H1 (cell line): ENCODE data around the gene SFT2D1. TPM values are rescaled to one million over a fixed set of nuclear protein-coding genes. Genes with fewer than 3 reads are reported as not detected.

Source experiments
- CTCF ChIA-PET: fragments of 300-600 bp; sonication (Branson Sonifier 250); formaldehyde crosslinking; loops from one replicate; lab custom pipeline; 2021; ENCODE audit not compliant: partially characterized antibody; lab: Charles Lee
- POLR2A ChIA-PET: fragments of 300-600 bp; sonication (Branson Sonifier 250); formaldehyde crosslinking; loops from one replicate; lab custom pipeline; 2021; ENCODE audit warnings: inconsistent platforms; ENCODE audit not compliant: partially characterized antibody; lab: Charles Lee
- DNase-seq, 2 experiments: peaks; one replicate each; pipeline versions ENCODE4 v3.0.0 to v3.0.0-alpha.2; 2010 to 2022; ENCODE audit warnings: low spot score in 2 of 2, low read depth in 1 of 2, mixed read lengths in 1 of 2
- FAIRE-seq: peaks from 2 replicates; lab custom pipeline; 2011; peaks lifted over from hg19 to GRCh38; lab: Jason Lieb, UNC
- H2AFZ ChIP-seq: 2 replicates; pipeline ENCODE4 v1.8.1; 2012; ENCODE audit warnings: low read length, inconsistent platforms
- H2AK5ac ChIP-seq: 2 replicates; pipeline ENCODE4 v1.6.1; 2013; ENCODE audit warnings: low read depth, low read length
- H2BK120ac ChIP-seq: replicated peaks from 2 replicates; pipeline ENCODE3; 2013; ENCODE audit warnings: low read depth, low read length, inconsistent platforms
- H2BK12ac ChIP-seq: 2 replicates; pipeline ENCODE4 v1.6.1; 2013; ENCODE audit warnings: low read depth, low read length
- H2BK15ac ChIP-seq: 2 replicates; pipeline ENCODE4 v1.6.1; 2013; ENCODE audit warnings: low read length
- H2BK20ac ChIP-seq: 2 replicates; pipeline ENCODE4 v1.6.1; 2013; ENCODE audit warnings: low read length
- H2BK5ac ChIP-seq: 2 replicates; pipeline ENCODE4 v1.6.1; 2013; ENCODE audit warnings: low read depth, low read length
- H3K14ac ChIP-seq: 2 replicates; pipeline ENCODE4 v1.6.1; 2013; ENCODE audit warnings: inconsistent platforms; ENCODE audit not compliant: insufficient read length
- H3K18ac ChIP-seq: 2 replicates; pipeline ENCODE4 v1.6.1; 2013; ENCODE audit warnings: low read length; ENCODE audit errors: extremely low read depth
- H3K23ac ChIP-seq: 2 replicates; pipeline ENCODE4 v1.6.1; 2013; ENCODE audit warnings: inconsistent platforms; ENCODE audit not compliant: insufficient read length
- H3K23me2 ChIP-seq: 2 replicates; pipeline ENCODE4 v1.6.1; 2013; ENCODE audit warnings: low read depth, low read length
- H3K27ac ChIP-seq: 2 replicates; pipeline ENCODE4 v1.6.1; 2011; ENCODE audit warnings: low read depth, low read length, inconsistent platforms
- H3K27me3 ChIP-seq, 4 experiments: replicated peaks in 1 of 4; 1 replicate in 1 of 4; 2 replicates in 3 of 4; pipeline versions ENCODE4 v1.6.1 to v1.8.1; 2011 to 2013; ENCODE audit warnings: low read length in 3 of 4, mild to moderate bottlenecking in 3 of 4, inconsistent platforms in 2 of 4, mixed read lengths in 2 of 4, moderate library complexity in 1 of 4; ENCODE audit not compliant: control insufficient read depth in 3 of 4, insufficient read depth in 3 of 4; ENCODE audit errors: extremely low read depth in 1 of 4
- H3K36me3 ChIP-seq, 4 experiments: 2 replicates each; pipeline versions ENCODE4 v1.6.1 to v1.8.1; 2011 to 2013; ENCODE audit warnings: mild to moderate bottlenecking in 4 of 4, low read length in 3 of 4, moderate library complexity in 2 of 4, control low read depth in 1 of 4, inconsistent platforms in 1 of 4; ENCODE audit not compliant: insufficient read depth in 4 of 4, control insufficient read depth in 2 of 4
- H3K4ac ChIP-seq: replicated peaks from 2 replicates; pipeline ENCODE3; 2013; ENCODE audit warnings: low read length, low read depth, mixed read lengths, inconsistent platforms; ENCODE audit not compliant: insufficient read length
- H3K4me1 ChIP-seq, 4 experiments: replicated peaks in 1 of 4; 1 replicate in 1 of 4; 2 replicates in 3 of 4; pipeline versions ENCODE4 v1.6.1 to v1.8.1; 2011 to 2013; ENCODE audit warnings: low read length in 3 of 4, inconsistent platforms in 2 of 4, mixed read lengths in 1 of 4; ENCODE audit not compliant: insufficient read depth in 4 of 4, control insufficient read depth in 3 of 4
- H3K4me2 ChIP-seq, 2 experiments: 2 replicates each; pipeline versions ENCODE4 v1.6.1 to v1.8.1; 2011 to 2013; ENCODE audit warnings: low read depth in 2 of 2, low read length in 2 of 2, control low read depth in 1 of 2, inconsistent platforms in 1 of 2, mild to moderate bottlenecking in 1 of 2; ENCODE audit not compliant: insufficient read depth in 1 of 2
- H3K4me3 ChIP-seq, 4 experiments: fragments of 200-600, 300-600 bp in 1 of 4; sonication (generic), shearing (Covaris generic), sonication (Bioruptor Twin) in 1 of 4; 2 replicates each; pipeline versions ENCODE4 v1.5.1 to v1.8.1; 2011 to 2016; ENCODE audit warnings: low read length in 4 of 4, low read depth in 3 of 4, control low read depth in 2 of 4, inconsistent platforms in 2 of 4, mild to moderate bottlenecking in 2 of 4, mixed read lengths in 1 of 4, moderate library complexity in 1 of 4; ENCODE audit not compliant: insufficient read depth in 2 of 4; ENCODE audit errors: extremely low read depth in 1 of 4
- H3K56ac ChIP-seq: replicated peaks from 2 replicates; pipeline ENCODE3; 2013; ENCODE audit warnings: low read depth, mild to moderate bottlenecking, mixed read lengths, low read length, inconsistent platforms; ENCODE audit not compliant: insufficient read length
- H3K79me1 ChIP-seq: 2 replicates; pipeline ENCODE4 v1.6.1; 2013; ENCODE audit warnings: low read depth, low read length, control low read depth
- H3K79me2 ChIP-seq, 2 experiments: 2 replicates each; pipeline versions ENCODE4 v1.6.1 to v1.8.1; 2012 to 2013; ENCODE audit warnings: low read length in 2 of 2, mild to moderate bottlenecking in 2 of 2, inconsistent platforms in 1 of 2; ENCODE audit not compliant: insufficient read depth in 2 of 2, control insufficient read depth in 1 of 2
- H3K9ac ChIP-seq, 4 experiments: replicated peaks in 1 of 4; 1 replicate in 1 of 4; 2 replicates in 3 of 4; pipeline versions ENCODE4 v1.6.1 to v1.8.1; 2011 to 2013; ENCODE audit warnings: low read depth in 3 of 4, low read length in 3 of 4, control low read depth in 2 of 4, mild to moderate bottlenecking in 2 of 4, moderate library complexity in 2 of 4, inconsistent platforms in 1 of 4; ENCODE audit errors: extremely low read depth in 1 of 4
- H3K9me3 ChIP-seq, 2 experiments: 2 replicates each; pipeline versions ENCODE4 v1.6.1 to v1.8.1; 2012 to 2013; ENCODE audit warnings: mild to moderate bottlenecking in 2 of 2, moderate library complexity in 2 of 2, control low read depth in 1 of 2, inconsistent platforms in 1 of 2, low read depth in 1 of 2, low read length in 1 of 2, mixed read lengths in 1 of 2; ENCODE audit not compliant: insufficient read depth in 2 of 2
- H4K20me1 ChIP-seq, 2 experiments: replicated peaks in 1 of 2; 2 replicates each; pipeline versions ENCODE3 to v1.8.1; 2011 to 2013; ENCODE audit warnings: inconsistent platforms in 2 of 2, low read length in 2 of 2, mild to moderate bottlenecking in 1 of 2; ENCODE audit not compliant: insufficient read depth in 2 of 2, control insufficient read depth in 1 of 2
- H4K5ac ChIP-seq: 2 replicates; pipeline ENCODE4 v1.6.1; 2013; ENCODE audit warnings: low read length, low read depth, mixed read lengths, inconsistent platforms; ENCODE audit not compliant: insufficient read length
- H4K8ac ChIP-seq: 2 replicates; pipeline ENCODE4 v1.8.0; 2013; ENCODE audit warnings: mild to moderate bottlenecking, moderate library complexity, low read length, inconsistent platforms; ENCODE audit not compliant: insufficient read depth; ENCODE audit errors: extremely low read depth
- H4K91ac ChIP-seq: replicated peaks from 2 replicates; pipeline ENCODE3; 2013; ENCODE audit warnings: low read length, mixed read lengths, inconsistent platforms; ENCODE audit not compliant: insufficient read length
- CTBP2 ChIP-seq: IDR thresholded peaks from 2 replicates; pipeline ENCODE4 v1.7.0; 2011; ENCODE audit warnings: borderline replicate concordance, mild to moderate bottlenecking, moderate library complexity, mixed read lengths, low read length; ENCODE audit not compliant: insufficient read depth, insufficient read length
- HDAC6 ChIP-seq: IDR thresholded peaks from one replicate; pipeline ENCODE4 v1.7.1; 2012; ENCODE audit warnings: low read depth, mild to moderate bottlenecking, inconsistent platforms, low read length, moderate library complexity
- RXRA ChIP-seq: IDR thresholded peaks from 2 replicates; pipeline ENCODE4 v1.6.1; 2011; ENCODE audit warnings: low read depth, mild to moderate bottlenecking, low read length, moderate library complexity; ENCODE audit not compliant: insufficient read depth
- WGBS, 2 experiments: shearing (Covaris generic) in 1 of 2; methylation state at CpG; one replicate each; pipeline versions ENCODE4 v1.1.6 to v1.1.7; 2013 to 2015; ENCODE audit warnings: low lambda C conversion rate in 2 of 2, mixed read lengths in 2 of 2, inconsistent platforms in 1 of 2, low coverage in 1 of 2, missing lambda C conversion rate in 1 of 2; ENCODE audit not compliant: insufficient replicate concordance in 2 of 2, insufficient coverage in 1 of 2, insufficient read length in 1 of 2; ENCODE audit errors: extremely low coverage in 1 of 2, missing lambda C conversion rate in 1 of 2; 5-methylcytosine and 5-hydroxymethylcytosine counted together
- polyA plus RNA-seq, 7 experiments: library from polyadenylated mRNA; depleted of rRNA in 3 of 7; stranded (reverse) in 5 of 7; unstranded in 2 of 7; fragments of >200 nt in 5 of 7; fragments of 200-250 nt in 2 of 7; gene quantifications; 1 replicate in 5 of 7; 2 replicates in 1 of 7; 4 replicates in 1 of 7; pipeline versions ENCODE4 v1.2.1 to v1.2.3, GENCODE V29; 2011 to 2013; ENCODE audit warnings: missing spikeins in 2 of 7, mixed read lengths in 2 of 7
- total RNA-seq: library from RNA; stranded (reverse); fragmentation: NEBNext Ultra II Directional; extraction: Animal tissue kit (Norgen Biotek cat#: 25700); gene quantifications from 2 replicates; pipeline ENCODE4 v1.2.1, GENCODE V29; 2021

The SFT2D1 gene
- total and polyA plus RNA-seq, 2 of the 8 experiments (the other 6 are each of a cell fraction or from before 2014, with no cell fraction given): 52.3 to 76.1 TPM

- no peak overlapping the region for H3K4ac ChIP-seq
- H4K5ac ChIP-seq: no peak overlapping the region
- H4K20me1 ChIP-seq: no peaks in the 10 kb centered on the region
- no peak for FAIRE-seq
- H2BK20ac ChIP-seq: no peak overlapping the region
- no peak overlapping the region for H2BK15ac ChIP-seq
- no peak overlapping the region for H3K27ac ChIP-seq
- ChIA-PET CTCF (interaction anchor here (1.4 to 4.6 kb wide), 4 partner anchors 9 to 27 kb away, joined by 3 to 19 read pairs (median 7); no protein-coding TSS in a partner anchor), POLR2A (no interaction called here)
- no peak overlapping the region for H4K8ac ChIP-seq
- H3K9me3 ChIP-seq: peaks cover 0 to 3% of the 10 kb centered on the region in 2 experiments; a peak in 1 of 4 replicates
- H3K9ac ChIP-seq: no peak overlapping the region
- H3K23me2 ChIP-seq: no peaks in the 10 kb centered on the region; the same call in 1 of the 2 replicates
- DNase-seq: no peak
- H2BK12ac ChIP-seq: no peak overlapping the region
- no peak overlapping the region for H2AFZ ChIP-seq
- H3K23ac ChIP-seq: no peak overlapping the region
- TF ChIP-seq HDAC6 (no peak), CTBP2 (no peak), RXRA (no peak)
- no peak overlapping the region for H3K56ac ChIP-seq
- no peak overlapping the region for H3K4me2 ChIP-seq
- peaks cover 0 to 1% (median under 1%) of the 10 kb centered on the region in 4 experiments; a peak in 2 of 7 replicates for H3K4me1 ChIP-seq
- H3K27me3 ChIP-seq: peaks cover 6 to 17% (median 13%) of the 10 kb centered on the region in 4 experiments
- no peaks in the 10 kb centered on the region for H3K79me2 ChIP-seq
- H3K14ac ChIP-seq: no peak overlapping the region
- H3K36me3 ChIP-seq: no peaks in the 10 kb centered on the region
- H4K91ac ChIP-seq: no peak overlapping the region
- 87% methylated on average over 17 of the region's 17 CpGs; no CpG with 5 or more reads in 1 of the 2 experiments for WGBS, 2 experiments
- no peaks in the 10 kb centered on the region for H3K79me1 ChIP-seq
- H2AK5ac ChIP-seq: no peak overlapping the region
- H3K4me3 ChIP-seq: no peak overlapping the region
- H2BK120ac ChIP-seq: no peak overlapping the region
- H3K18ac ChIP-seq: no peak overlapping the region
- H2BK5ac ChIP-seq: no peak overlapping the region
Measured at GRCh38 chr6:166301611-166302529, 40.5 kb downstream of the SFT2D1 start.
